Measurements from ENCODE around the gene PRKG1.
"Not testable (repeated sequence)": the region's sequence is repeated elsewhere in the genome, so short reads cannot be mapped to it uniquely, and the experiment has no call there.

Gene PRKG1

DNA sequence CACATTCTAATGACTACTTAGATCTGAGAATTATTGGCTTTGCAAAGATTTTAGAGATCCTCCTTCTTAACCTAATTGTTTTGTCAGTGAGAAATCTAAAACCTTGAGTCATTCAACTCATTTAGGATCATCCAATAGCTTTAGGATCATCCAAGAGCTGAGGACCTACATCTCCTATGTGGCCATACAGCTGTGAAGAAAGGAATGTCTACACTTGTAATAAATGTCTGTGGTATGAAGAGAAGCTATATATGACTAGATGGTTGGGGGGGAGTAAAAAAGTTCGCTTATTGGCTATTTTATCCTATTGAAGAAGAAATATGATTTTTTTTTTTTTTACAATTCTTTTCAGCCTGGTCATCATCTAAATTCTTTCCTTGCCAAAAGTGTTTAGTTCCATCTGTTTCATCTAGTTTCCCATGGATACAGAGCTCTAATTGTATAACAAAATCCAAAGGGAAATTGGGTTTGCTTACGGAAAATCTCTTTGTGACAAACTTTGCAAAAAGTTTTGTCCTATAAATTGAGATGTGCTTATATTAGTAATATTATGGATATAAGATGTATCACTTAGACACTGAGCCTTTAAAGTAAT lies 196.7 kb downstream of the PRKG1 start:
- DNase-seq (ENCODE audit: low read depth): no peak

DNA sequence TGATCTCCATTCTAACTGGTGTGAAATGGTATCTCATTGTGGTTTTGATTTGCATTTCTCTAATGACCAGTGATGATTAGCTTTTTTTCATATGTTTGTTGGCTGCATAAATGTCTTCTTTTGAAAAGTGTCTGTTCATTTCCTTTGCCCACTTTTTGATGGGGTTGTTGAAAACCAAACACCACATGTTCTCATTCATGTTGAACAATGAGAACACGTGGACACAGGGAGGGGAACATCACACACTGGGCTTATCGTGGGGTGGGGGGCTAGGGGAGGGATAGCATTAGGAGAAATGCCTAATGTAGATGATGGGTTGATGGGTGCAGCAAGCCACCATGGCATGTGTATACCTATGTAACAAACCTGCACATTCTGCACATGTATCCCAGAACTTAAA lies 197.8 kb downstream of the PRKG1 start:
- DNase-seq (ENCODE audit: low read depth): not testable (repeated sequence)

DNA sequence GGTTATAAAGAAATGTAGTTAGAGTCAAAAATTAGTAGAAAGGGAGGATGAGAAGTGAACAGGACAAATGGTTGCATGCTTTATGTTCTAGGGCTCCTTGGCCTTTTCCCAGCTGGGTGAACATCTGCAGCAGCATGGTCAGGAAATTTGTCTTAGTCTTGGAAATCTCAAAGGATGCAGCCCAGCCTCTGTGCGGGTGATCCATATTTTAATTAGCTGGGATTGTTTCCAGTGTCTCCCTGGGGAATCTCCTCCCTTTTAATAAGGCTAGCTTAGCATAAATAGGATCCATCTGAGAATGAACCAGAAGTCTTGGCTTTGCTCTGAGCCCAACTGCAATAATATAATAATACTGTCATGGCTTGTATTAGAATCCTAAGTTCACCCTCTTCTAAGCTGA lies 198.3 kb downstream of the PRKG1 start:
- DNase-seq (ENCODE audit: low read depth): no peak

DNA sequence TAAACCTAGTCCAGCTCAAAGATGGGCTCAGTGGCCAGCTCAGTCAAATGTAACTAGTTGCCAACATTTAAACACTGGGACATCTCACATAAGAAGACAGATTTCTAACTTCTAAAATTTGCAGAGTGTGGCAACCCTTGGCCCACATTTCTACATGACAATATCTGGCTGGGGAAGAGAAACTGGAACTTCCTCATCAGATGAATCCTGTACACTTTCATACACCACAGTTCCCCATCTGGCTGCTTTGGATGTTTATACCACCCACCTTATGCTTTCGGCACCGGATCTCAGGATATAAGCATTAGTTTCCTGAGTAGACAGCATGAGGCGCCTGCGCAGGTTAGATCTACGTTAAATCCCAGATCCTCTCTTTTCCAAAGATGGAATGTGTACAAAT lies 199.3 kb downstream of the PRKG1 start:
- DNase-seq (ENCODE audit: low read depth): no peak

DNA sequence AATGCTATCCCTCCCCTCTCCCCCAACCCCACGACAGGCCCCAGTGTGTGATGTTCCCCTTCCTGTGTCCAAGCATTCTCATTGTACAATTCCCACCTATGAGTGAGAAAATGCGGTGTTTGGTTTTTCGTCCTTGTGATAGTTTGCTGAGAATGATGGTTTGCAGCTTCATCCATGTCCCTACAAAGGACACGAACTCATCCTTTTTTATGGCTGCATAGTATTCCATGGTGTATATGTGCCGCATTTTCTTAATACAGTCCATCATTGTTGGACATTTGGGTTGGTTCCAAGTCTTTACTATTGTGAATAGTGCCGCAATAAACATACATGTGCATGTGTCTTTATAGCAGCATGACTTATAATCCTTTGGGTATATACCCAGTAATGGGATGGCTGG lies 201.8 kb downstream of the PRKG1 start:
- not testable (repeated sequence) for DNase-seq (ENCODE audit: low read depth)

DNA sequence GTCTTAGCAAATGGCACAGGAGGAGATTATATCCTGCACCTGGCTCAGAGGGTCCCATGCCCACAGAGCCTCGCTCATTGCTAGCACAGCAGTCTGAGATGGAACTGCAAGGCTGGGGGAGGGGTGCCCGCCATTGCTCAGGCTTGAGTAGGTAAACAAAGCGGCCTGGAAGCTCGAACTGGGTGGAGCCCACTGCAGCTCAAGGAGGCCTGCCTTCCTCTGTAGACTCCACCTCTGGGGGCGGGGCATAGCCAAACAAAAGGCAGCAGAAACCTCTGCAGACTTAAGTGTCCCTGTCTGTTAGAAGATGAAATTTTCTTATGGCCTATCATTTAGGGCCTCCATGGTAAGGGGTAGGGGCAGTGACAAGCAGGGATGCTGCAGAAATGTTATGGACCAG lies 207.1 kb downstream of the PRKG1 start:
- DNase-seq (ENCODE audit: low read depth): not testable (repeated sequence)

DNA sequence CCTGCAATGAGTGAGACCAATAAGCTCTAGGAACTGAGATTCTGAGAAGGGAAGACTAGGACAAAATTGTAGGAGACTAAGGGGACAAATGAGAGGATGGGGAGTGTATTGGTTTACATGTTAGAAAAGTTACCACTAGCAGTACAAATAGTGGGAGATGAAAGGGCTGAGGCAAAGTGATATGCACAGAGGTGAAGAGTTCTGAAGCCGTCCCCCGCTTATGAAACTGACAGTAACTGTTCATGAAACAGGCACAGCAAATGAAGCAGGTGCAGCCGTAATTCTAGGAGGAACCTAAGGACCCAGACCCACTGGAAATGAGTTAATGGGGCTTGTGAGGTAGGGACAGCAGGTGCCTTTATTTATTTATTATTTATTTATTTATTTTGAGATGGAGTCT lies 211.3 kb downstream of the PRKG1 start:
- DNase-seq (ENCODE audit: low read depth): no peak

DNA sequence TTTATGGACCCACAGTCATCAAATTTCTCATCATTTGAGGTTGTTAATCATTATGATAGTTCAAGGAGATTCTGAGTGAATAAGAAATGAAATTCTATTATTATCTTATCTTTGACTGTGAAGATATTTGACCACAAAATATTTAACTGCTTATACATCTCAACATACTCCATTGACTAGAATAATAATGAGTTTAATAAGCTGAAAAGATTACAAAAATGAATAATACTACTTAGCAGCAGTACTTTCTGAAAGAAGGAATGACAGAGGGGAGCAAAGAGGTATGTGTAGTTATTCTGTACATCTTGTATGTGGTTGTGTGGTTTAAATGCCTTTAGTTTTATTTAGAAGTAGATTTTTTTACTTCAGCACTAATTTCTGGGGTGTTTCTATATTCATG lies 214.2 kb downstream of the PRKG1 start:
- no peak for DNase-seq (ENCODE audit: low read depth)

DNA sequence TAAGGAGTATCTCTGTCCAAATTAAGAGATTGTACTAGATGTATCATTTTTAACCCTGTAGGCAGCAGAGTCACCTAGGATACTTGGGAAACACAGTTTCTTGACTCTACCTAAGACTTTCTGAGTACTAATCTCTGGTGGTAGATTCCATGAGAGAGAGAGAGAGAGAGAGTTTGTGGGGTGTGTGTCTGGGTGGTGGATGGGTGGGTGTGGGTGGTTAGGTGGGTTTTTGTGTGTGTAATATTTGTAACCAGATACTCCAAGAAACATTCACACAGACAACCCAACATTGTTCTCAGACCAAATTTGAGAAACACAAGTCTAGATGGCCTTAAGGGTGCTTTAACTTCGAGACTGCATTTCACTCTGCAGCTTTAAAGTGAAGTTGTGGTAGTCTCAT lies 215.2 kb downstream of the PRKG1 start:
- no peak for DNase-seq (ENCODE audit: low read depth)

DNA sequence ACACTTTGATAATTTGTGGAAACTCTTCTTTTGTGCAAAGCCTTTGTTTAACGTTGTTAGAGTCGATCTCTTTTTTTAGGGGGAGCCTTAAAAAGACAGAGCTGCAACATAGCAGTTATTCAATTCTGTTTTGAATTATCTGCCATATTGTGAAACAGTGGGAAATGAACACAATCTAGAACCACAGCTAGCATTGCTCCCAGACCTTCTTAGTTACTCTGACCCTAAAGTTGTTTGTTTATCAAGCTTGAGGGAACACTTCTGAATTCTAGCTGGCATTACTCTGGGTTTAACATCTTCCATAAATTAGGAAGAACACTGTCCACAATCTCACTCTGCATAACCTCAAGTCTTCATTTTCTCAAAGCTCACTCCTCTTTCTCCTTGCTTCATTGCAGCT lies 217.7 kb downstream of the PRKG1 start:
- DNase-seq (ENCODE audit: low read depth): no peak

DNA sequence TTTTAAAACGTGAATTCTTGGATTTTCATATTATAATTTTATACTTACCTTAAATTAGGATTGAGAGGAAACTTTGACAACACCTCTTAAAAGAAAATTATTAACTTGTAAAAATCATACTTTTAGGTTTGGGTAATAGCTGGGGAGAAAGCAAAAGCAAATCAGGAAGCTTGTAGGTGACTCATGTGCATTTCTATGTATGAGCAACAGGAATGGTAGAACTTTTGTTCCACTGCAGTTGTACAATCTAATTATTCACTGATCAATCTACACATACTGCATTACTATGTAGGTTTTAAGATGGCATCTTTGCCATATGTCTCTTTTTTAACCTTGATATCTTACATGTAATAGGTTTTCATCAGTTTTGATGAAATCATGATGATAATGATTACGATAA lies 223.2 kb downstream of the PRKG1 start:
- no peak for DNase-seq (ENCODE audit: low read depth)

DNA sequence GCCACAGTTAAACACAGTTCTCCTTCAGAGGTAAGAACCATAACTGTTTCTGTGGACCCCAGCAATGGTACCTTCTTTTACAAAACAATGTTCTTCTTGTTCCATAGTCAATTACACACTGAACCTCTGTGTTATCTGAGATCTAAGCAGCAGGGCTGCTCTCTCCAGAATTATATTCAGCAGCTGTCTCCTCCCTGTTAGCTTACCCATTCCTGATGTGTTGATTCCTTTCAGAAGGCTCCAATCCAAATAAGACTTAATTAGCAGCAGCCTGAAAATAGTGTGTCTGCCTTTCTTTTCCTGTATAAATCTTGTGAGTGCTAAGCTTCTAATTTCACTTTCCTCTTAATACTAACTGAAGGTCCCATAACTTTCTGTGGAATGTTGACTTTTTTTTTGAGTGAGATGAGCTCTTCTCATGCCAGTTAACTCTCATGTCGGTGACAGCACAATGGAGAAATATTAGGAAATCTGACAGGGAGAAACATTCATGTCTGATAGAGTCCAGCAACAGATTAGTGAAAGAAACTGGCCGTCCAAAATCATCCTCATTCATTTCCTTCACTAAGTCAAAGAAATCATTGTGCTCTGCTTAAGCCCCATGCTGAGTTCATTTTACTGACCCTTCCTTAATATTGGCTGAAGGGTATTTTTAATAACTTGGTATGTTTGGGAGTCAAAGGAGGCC lies 226.5 kb downstream of the PRKG1 start:
- DNase-seq (ENCODE audit: low read depth): no peak

DNA sequence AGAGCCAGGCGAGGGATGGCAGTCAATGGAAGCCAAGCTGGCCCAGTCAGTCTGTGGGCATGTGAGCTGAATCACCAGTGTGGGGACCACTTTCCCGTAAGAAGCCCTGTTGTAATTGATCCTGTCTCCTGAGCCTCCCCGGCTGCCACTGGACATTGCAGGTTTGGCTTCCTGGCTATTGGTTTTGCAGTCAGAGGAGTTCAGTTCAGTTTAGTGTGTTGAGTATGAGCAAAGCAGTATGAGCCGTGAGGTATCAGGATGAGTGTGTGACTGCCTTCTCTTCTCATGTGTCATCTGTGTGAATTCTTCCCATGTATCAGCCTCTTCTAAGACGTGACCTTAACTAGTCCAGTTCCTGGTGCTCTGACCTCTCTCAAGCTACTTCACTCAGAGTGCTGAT lies 227.4 kb downstream of the PRKG1 start:
- no peak for DNase-seq (ENCODE audit: low read depth)

DNA sequence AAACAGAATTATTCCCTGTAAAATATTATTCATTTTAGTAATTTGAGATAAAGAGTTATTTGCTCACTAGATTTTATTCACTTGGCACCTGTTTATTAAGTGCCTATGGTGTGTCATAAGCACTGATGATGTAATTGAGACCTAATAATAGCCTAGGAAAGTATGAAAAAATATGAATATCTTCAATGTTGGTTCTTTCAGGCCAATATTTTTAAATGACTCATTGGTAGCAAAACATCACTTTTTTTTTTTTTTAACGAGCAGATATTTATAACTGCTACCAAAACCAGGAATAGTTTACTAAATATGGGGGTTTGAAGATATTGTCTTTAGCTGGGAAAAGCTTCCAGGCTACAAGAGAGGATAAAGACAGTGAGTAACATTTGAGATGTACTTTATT lies 228.0 kb downstream of the PRKG1 start:
- DNase-seq (ENCODE audit: low read depth): no peak

DNA sequence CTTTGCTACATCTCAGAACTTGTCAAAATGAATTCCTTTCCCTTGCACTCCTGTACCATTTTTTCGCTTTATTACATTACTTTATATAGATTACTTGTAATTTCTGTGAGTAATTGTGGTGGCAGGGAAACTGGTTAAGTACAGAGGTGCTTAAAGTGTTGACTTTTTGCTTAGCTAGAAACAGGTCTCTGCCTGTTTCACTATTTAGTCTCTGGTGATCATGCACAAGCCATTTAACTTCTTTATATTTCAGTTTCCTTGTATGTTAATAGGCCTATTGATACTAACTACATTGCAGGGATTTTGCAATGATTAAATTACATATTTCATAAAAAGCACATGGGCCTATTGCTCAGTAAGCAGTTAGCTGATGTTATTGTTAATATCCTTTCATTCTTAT lies 233.8 kb downstream of the PRKG1 start:
- DNase-seq (ENCODE audit: low read depth): no peak

DNA sequence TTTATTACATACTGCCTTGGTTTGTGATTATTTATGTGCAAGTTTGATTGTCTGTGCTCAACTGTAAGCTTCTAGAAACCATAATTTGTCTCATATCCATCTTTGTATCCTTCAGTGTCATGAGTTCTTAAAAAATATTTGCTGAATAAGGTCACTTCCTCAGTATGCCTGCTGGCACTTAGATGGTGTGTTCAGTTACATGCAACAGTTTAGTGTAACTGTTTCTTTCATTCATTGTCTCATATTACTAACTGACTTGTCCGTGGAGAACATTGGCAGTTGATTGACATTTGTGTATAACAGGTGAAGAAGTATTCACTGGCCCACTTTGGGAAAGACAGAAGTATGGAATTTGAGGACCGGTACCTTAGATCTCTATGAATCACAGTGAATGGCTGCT lies 236.9 kb downstream of the PRKG1 start:
- no peak for DNase-seq (ENCODE audit: low read depth)

DNA sequence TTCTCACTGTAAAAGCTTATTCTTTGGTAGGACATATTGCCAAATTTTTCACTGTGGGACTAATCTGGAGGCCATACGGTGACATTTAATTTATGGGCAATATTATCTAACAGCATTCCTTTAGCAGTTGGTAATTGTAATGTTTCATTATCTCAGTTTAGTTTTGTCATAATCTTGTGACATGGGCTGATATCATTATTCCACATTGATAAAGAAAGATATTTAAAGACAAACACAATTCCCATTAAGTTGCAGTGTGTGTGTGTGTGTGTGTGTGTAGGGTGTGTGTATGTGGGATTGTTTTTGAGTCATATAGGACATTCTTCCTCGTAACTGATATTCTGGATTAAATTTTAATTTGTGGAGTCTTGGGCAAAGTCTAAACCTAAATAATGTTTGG lies 238.5 kb downstream of the PRKG1 start:
- DNase-seq (ENCODE audit: low read depth): no peak

DNA sequence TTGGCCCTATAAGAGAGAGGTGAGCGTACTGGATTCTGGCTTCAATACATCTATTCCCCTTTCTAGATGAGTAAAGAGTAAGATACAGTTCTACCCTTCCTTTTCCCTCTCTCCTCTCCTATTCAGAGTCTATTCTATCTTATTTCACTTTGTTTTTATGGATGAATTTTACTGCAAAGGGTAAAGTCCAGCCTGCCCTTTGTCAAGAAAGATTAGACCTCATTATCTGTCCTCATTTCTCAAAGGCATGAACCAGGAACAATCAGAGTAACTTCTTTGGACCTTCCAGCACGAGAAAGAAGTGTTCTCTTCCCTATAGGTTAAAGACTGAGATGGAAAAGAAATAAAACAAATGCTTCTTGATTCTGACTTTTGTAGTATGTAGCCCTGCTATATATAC lies 239.0 kb downstream of the PRKG1 start:
- DNase-seq (ENCODE audit: low read depth): no peak

DNA sequence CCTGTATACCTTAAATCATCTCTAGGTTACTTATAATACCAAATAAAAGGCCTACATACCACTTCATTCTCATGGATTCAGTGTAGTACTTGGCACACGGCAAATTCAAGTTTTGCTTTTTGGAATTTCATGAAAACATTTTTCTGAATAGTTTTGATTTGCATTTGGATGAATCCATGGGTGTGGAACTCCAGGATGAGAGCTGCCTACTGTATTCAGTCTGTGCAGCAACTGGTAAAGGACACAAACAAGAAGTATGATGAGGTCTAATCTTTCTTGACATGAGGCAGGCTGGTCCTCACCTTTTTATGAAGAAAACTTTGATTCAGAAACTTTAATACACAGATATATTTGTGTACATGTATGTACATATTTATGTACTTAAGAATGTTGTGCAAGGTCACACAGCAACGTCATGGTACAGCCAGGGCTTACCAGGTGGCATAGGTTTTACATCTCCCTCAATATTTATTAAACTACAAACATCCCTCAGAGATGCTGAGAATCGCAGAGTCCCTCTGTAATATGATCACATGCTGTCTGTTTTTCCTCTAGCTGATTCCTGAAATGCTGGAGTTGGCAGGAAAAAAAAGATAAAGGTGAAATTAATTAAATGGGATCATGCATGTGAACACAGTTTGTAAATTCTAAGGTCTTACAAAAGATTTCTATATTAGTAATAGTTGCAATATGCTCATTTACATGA lies 239.6 kb downstream of the PRKG1 start:
- no peak for DNase-seq (ENCODE audit: low read depth)

DNA sequence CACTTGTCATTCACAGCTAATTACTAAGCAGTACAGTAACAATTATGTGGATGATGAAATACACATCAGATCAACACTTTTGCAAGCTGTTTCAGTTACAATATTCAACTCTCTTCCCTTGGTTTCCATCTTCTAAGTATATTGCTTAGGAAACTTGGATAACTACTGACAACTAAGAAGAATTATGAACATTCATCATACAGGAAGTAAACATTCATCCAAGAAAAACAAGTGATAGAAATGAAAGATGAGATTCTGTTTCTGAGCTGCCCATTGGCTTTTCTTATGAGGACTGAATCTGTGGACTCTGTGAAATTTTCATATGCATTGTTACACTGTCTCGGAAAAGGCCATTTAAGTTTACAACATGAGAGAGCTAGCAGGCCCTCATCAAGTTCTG lies 240.2 kb downstream of the PRKG1 start:
- DNase-seq (ENCODE audit: low read depth): no peak

DNA sequence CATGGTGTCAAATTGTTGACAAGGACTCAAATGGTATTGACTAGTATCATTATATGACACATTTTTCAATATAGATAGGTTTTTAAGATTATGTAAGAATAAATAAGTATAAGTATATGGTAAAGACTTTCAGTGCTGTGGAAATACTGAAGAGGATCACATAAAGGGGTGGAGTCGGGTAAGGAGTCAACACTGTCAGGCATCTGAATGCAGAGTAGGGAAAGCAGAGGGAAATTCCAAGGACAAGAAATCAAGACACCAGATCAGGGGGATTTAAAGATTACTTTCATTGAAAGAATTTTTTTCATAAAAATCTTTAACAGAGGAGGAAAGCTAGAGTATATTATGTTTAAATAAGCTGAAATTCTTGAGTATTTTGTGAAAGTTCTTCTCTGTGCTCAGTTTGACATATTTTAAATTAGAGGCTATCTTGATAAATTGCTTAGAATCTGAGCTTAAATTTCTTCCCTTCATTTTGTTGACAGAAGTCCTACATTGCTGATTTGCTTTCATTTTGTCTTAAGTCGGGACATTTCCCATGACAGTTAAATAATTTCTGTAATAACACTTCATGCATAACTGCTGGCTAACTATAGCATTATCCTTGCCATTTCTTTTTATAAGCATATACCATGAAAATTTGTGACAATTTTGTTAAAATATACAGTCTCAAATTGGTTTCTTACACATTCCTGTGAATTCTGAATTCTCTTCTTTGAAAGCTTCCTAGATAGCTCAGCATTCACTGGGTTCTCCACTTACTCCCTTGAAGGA lies 244.3 kb downstream of the PRKG1 start:
- DNase-seq (ENCODE audit: low read depth): no peak

DNA sequence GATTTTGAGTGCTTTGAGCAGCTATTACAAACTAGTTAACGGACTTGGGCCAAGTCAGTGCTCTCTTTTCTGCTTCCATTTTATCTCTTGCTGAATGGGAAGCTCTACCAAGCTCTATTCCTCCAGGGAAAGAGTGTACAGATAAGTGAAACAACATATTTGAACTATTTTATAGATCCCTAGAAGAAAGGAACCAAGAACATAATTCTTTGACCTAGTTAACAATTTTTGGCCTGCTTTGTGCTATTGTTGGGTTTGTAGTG lies 244.8 kb downstream of the PRKG1 start:
- DNase-seq (ENCODE audit: low read depth): no peak

DNA sequence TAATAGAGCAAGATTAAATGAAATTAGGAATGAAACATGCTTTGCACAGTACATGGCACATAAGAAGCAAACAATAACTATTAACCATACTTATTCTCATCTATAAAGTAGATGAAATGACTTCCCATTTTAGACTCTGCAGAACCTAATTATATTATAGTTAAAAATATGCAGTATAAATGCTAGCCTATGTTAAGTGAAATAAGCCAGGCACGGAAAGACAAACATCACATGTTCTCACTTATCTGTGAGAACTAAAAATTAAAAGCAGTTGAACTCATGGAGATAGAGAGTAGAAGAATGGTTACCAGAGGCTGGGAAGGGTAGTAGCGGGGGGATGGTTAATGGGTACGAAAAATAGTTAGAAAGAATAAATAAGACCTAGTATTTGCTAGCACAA lies 247.0 kb downstream of the PRKG1 start:
- no peak for DNase-seq (ENCODE audit: low read depth)
